CD14-positive monocyte (primary cell): ENCODE measurements around the gene ZFYVE28. TPM values are rescaled to one million over a fixed set of nuclear protein-coding genes. Genes with fewer than 3 reads are reported as not detected.

ENCODE experiments used
- DNase-seq, 3 donors: peaks; one replicate each; pipeline ENCODE4 v3.0.0-alpha.2; 2011 to 2022
- H2AFZ ChIP-seq: 2 replicates; pipeline ENCODE4 v1.6.0; 2012; ENCODE audit warnings: mild to moderate bottlenecking, low read depth, low read length, inconsistent platforms; ENCODE audit not compliant: insufficient read depth, poor library complexity, severe bottlenecking
- H3K27ac ChIP-seq, 2 donors: 1 replicate in 1 of 2; 2 replicates in 1 of 2; pipeline ENCODE4 v1.5.1; 2012 to 2013; ENCODE audit warnings: low read length in 2 of 2, control low read depth in 1 of 2, inconsistent platforms in 1 of 2, low read depth in 1 of 2, mild to moderate bottlenecking in 1 of 2
- H3K27me3 ChIP-seq, 2 donors: one replicate each; pipeline versions ENCODE4 v1.6.0 to v1.6.1; 2011 to 2013; ENCODE audit warnings: low read length in 2 of 2; ENCODE audit not compliant: control insufficient read depth in 2 of 2, insufficient read depth in 2 of 2
- H3K36me3 ChIP-seq, 2 donors: replicated peaks in 1 of 2; 1 replicate in 1 of 2; 2 replicates in 1 of 2; pipeline versions ENCODE4 v1.5.1 to v1.6.1; 2012 to 2013; ENCODE audit warnings: low read length in 2 of 2, control low read depth in 1 of 2, inconsistent platforms in 1 of 2, mild to moderate bottlenecking in 1 of 2; ENCODE audit not compliant: insufficient read depth in 2 of 2, control insufficient read depth in 1 of 2
- H3K4me1 ChIP-seq, 2 donors: 1 replicate in 1 of 2; 2 replicates in 1 of 2; pipeline versions ENCODE4 v1.5.1 to v1.6.1; 2012 to 2013; ENCODE audit warnings: low read length in 2 of 2, control low read depth in 1 of 2, inconsistent platforms in 1 of 2, mild to moderate bottlenecking in 1 of 2, moderate library complexity in 1 of 2; ENCODE audit not compliant: insufficient read depth in 2 of 2, control insufficient read depth in 1 of 2
- H3K4me2 ChIP-seq: replicated peaks from 2 replicates; pipeline ENCODE3; 2012; ENCODE audit warnings: low read length, moderate library complexity, mild to moderate bottlenecking; ENCODE audit not compliant: poor library complexity, severe bottlenecking; ENCODE audit errors: extremely low read depth
- H3K4me3 ChIP-seq, 3 experiments: fragments of 200-600 bp in 1 of 3; sonication (generic) in 1 of 3; replicated peaks in 1 of 3; 1 replicate in 2 of 3; 2 replicates in 1 of 3; pipeline ENCODE4 v1.5.1; 2011 to 2013; ENCODE audit warnings: low read length in 3 of 3, mild to moderate bottlenecking in 3 of 3, control low read depth in 2 of 3, low read depth in 2 of 3, inconsistent platforms in 1 of 3, moderate library complexity in 1 of 3
- H3K79me2 ChIP-seq: 2 replicates; pipeline ENCODE4 v1.6.0; 2012; ENCODE audit warnings: mild to moderate bottlenecking, control low read depth, inconsistent platforms, low read length, moderate library complexity; ENCODE audit not compliant: insufficient read depth
- H3K9ac ChIP-seq: 2 replicates; pipeline ENCODE4 v1.6.0; 2017; ENCODE audit warnings: low read length, mild to moderate bottlenecking; ENCODE audit not compliant: insufficient read depth, poor library complexity, severe bottlenecking
- H3K9me3 ChIP-seq, 2 donors: replicated peaks in 1 of 2; 1 replicate in 1 of 2; 2 replicates in 1 of 2; pipeline versions ENCODE4 v1.5.1 to v1.6.1; 2012 to 2013; ENCODE audit warnings: low read length in 2 of 2, control low read depth in 1 of 2; ENCODE audit not compliant: control insufficient read depth in 1 of 2, insufficient read depth in 1 of 2
- H4K20me1 ChIP-seq: 2 replicates; pipeline ENCODE4 v1.6.0; 2012; ENCODE audit warnings: mild to moderate bottlenecking, low read length, control low read depth, moderate library complexity; ENCODE audit not compliant: insufficient read depth
- H3K27ac Mint-ChIP-seq, 7 donors: one replicate each; pipeline ENCODE4 v1.8.0; 2020; ENCODE audit warnings: mild to moderate bottlenecking in 7 of 7, mixed read lengths in 7 of 7, moderate library complexity in 6 of 7, inconsistent platforms in 2 of 7
- H3K27me3 Mint-ChIP-seq, 3 donors: one replicate each; pipeline ENCODE4 v1.8.0; 2021 to 2022; ENCODE audit warnings: low read depth in 3 of 3, mild to moderate bottlenecking in 3 of 3, mixed read lengths in 3 of 3, moderate library complexity in 3 of 3, inconsistent platforms in 1 of 3
- H3K36me3 Mint-ChIP-seq, 2 donors: one replicate each; pipeline ENCODE4 v1.8.0; 2020; ENCODE audit warnings: mixed read lengths in 2 of 2, inconsistent platforms in 1 of 2, mild to moderate bottlenecking in 1 of 2
- H3K4me1 Mint-ChIP-seq: one replicate; pipeline ENCODE4 v1.8.0; 2020; ENCODE audit warnings: mild to moderate bottlenecking, mixed read lengths
- H3K4me3 Mint-ChIP-seq, 2 donors: one replicate each; pipeline ENCODE4 v1.8.0; 2020; ENCODE audit warnings: mild to moderate bottlenecking in 2 of 2, mixed read lengths in 2 of 2, moderate library complexity in 1 of 2
- H3K9me3 Mint-ChIP-seq, 7 donors: one replicate each; pipeline ENCODE4 v1.8.0; 2020 to 2022; ENCODE audit warnings: mixed read lengths in 7 of 7, mild to moderate bottlenecking in 6 of 7, moderate library complexity in 6 of 7, inconsistent platforms in 2 of 7
- WGBS: methylation state at CpG from one replicate; pipeline ENCODE4 v1.1.5; 2013; ENCODE audit warnings: missing lambda C conversion rate; ENCODE audit not compliant: insufficient coverage; 5-methylcytosine and 5-hydroxymethylcytosine counted together
- intact Hi-C, 2 donors: fragments of 100-400 bp; cut with micrococcal nuclease; formaldehyde crosslinking; loops; one replicate each; pipeline versions ENCODE4 v1.15.0 to v1.15.1; 2023
- polyA plus RNA-seq, 3 donors: library from polyadenylated mRNA; depleted of rRNA in 1 of 3; unstranded in 2 of 3; stranded (reverse) in 1 of 3; fragments of 300-500 nt in 2 of 3; fragments of >200 nt in 1 of 3; fragmentation: Illumina TruSeq in 2 of 3; gene quantifications; 1 replicate in 2 of 3; 2 replicates in 1 of 3; pipeline ENCODE4 v1.2.3, GENCODE V29; 2012 to 2021
- TF ChIP-seq, protein P1 (sequence below): fragments of 200-600 bp; IDR thresholded peaks from one replicate; pipeline ENCODE4 v1.8.0; 2022; ENCODE audit warnings: antibody characterized with exemption, mild to moderate bottlenecking

ZFYVE28 gene
- polyA plus RNA-seq, 3 donors = 1.0 to 4.4 (median 1.1) TPM

GRCh38 chr4:2322841-2323240, 95.6 kb downstream of the ZFYVE28 start:
- Mint-ChIP-seq H3K36me3 (no peaks in the 10 kb centered on the region), H3K4me3 (no peak overlapping the region), H3K4me1 (no peaks in the 10 kb centered on the region), H3K27ac (no peak overlapping the region), H3K27me3 (peaks cover 0 to 4% (median 3%) of the 10 kb centered on the region in 3 donors), H3K9me3 (peaks cover 0 to 17% (median 9%) of the 10 kb centered on the region in 7 donors)
- Histone ChIP-seq H3K36me3 (no peaks in the 10 kb centered on the region), H2AFZ (no peak overlapping the region), H3K79me2 (no peaks in the 10 kb centered on the region), H3K27me3 (no peaks in the 10 kb centered on the region), H3K4me2 (no peak overlapping the region), H3K9ac (no peak overlapping the region), H3K4me3 (no peak overlapping the region), H3K4me1 (no peaks in the 10 kb centered on the region), H3K27ac (no peak overlapping the region), H4K20me1 (no peaks in the 10 kb centered on the region), H3K9me3 (peaks cover 6 to 7% of the 10 kb centered on the region in 2 donors)
- DNase-seq = no peak
- TF ChIP-seq, protein P1, sequence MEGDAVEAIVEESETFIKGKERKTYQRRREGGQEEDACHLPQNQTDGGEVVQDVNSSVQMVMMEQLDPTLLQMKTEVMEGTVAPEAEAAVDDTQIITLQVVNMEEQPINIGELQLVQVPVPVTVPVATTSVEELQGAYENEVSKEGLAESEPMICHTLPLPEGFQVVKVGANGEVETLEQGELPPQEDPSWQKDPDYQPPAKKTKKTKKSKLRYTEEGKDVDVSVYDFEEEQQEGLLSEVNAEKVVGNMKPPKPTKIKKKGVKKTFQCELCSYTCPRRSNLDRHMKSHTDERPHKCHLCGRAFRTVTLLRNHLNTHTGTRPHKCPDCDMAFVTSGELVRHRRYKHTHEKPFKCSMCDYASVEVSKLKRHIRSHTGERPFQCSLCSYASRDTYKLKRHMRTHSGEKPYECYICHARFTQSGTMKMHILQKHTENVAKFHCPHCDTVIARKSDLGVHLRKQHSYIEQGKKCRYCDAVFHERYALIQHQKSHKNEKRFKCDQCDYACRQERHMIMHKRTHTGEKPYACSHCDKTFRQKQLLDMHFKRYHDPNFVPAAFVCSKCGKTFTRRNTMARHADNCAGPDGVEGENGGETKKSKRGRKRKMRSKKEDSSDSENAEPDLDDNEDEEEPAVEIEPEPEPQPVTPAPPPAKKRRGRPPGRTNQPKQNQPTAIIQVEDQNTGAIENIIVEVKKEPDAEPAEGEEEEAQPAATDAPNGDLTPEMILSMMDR = no peak
- intact Hi-C loops = no loop called here
- 93% methylated on average over 3 of the region's 13 CpGs for WGBS

- Histone ChIP-seq H3K36me3 (no peaks in the 10 kb centered on the region), H3K4me1 (no peaks in the 10 kb centered on the region), H3K4me3 (no peak overlapping the region), H4K20me1 (no peaks in the 10 kb centered on the region), H3K9ac (no peak overlapping the region), H3K27ac (no peak overlapping the region), H3K79me2 (no peaks in the 10 kb centered on the region), H2AFZ (no peak overlapping the region), H3K9me3 (peaks cover 0 to 7% of the 10 kb centered on the region in 2 donors), H3K27me3 (no peaks in the 10 kb centered on the region), H3K4me2 (no peak overlapping the region)
- Mint-ChIP-seq H3K27me3 (peaks cover 0 to 4% (median 3%) of the 10 kb centered on the region in 3 donors), H3K9me3 (peaks cover 0 to 11% (median 5%) of the 10 kb centered on the region in 7 donors), H3K27ac (no peak overlapping the region), H3K36me3 (no peaks in the 10 kb centered on the region), H3K4me3 (no peak overlapping the region), H3K4me1 (no peaks in the 10 kb centered on the region)
- intact Hi-C loops = no loop called here
- DNase-seq = no peak
- TF ChIP-seq, protein P1 = no peak
- WGBS = 93% methylated on average over 7 of the region's 10 CpGs
Measured at GRCh38 chr4:2322227-2322626, 96.2 kb downstream of the ZFYVE28 start.
